Neutrophil (primary cell): ENCODE results near the gene IRF8.
"Not testable (repeated sequence)": the region's sequence is repeated elsewhere in the genome, so short reads cannot be mapped to it uniquely, and the experiment has no call there.

Experiments
- H3K27ac ChIP-seq: fragments of 200-600 bp; sonication (generic); 2 replicates; pipeline ENCODE4 v1.5.1; 2016; ENCODE audit warnings: mild to moderate bottlenecking, moderate library complexity
- H3K27me3 ChIP-seq: fragments of 200-600 bp; sonication (generic); 2 replicates; pipeline ENCODE4 v1.6.0; 2016; ENCODE audit warnings: mild to moderate bottlenecking
- H3K36me3 ChIP-seq: fragments of 200-600 bp; sonication (generic); 2 replicates; pipeline ENCODE4 v1.5.1; 2017
- H3K4me1 ChIP-seq, 2 experiments: fragments of 200-600 bp in 1 of 2; sonication (generic) in 1 of 2; 1 replicate in 1 of 2; 2 replicates in 1 of 2; pipeline versions ENCODE4 v1.5.1 to v1.6.1; 2013 to 2016; ENCODE audit warnings: low read depth in 1 of 2, low read length in 1 of 2, mild to moderate bottlenecking in 1 of 2, moderate library complexity in 1 of 2; ENCODE audit not compliant: control insufficient read depth in 1 of 2, insufficient read depth in 1 of 2
- H3K4me3 ChIP-seq, 2 experiments: fragments of 200-600 bp in 1 of 2; sonication (generic) in 1 of 2; 1 replicate in 1 of 2; 2 replicates in 1 of 2; pipeline ENCODE4 v1.5.1; 2013 to 2016; ENCODE audit warnings: low read depth in 1 of 2, low read length in 1 of 2, mild to moderate bottlenecking in 1 of 2, moderate library complexity in 1 of 2
- H3K9me3 ChIP-seq: fragments of 200-600 bp; sonication (generic); 2 replicates; pipeline ENCODE4 v1.5.1; 2016
- TF ChIP-seq, protein P1 (sequence below): fragments of 200-600 bp; sonication (generic); IDR thresholded peaks from 2 replicates; pipeline ENCODE4 v1.5.1; 2016; ENCODE audit warnings: antibody characterized with exemption

IRF8 gene

DNA sequence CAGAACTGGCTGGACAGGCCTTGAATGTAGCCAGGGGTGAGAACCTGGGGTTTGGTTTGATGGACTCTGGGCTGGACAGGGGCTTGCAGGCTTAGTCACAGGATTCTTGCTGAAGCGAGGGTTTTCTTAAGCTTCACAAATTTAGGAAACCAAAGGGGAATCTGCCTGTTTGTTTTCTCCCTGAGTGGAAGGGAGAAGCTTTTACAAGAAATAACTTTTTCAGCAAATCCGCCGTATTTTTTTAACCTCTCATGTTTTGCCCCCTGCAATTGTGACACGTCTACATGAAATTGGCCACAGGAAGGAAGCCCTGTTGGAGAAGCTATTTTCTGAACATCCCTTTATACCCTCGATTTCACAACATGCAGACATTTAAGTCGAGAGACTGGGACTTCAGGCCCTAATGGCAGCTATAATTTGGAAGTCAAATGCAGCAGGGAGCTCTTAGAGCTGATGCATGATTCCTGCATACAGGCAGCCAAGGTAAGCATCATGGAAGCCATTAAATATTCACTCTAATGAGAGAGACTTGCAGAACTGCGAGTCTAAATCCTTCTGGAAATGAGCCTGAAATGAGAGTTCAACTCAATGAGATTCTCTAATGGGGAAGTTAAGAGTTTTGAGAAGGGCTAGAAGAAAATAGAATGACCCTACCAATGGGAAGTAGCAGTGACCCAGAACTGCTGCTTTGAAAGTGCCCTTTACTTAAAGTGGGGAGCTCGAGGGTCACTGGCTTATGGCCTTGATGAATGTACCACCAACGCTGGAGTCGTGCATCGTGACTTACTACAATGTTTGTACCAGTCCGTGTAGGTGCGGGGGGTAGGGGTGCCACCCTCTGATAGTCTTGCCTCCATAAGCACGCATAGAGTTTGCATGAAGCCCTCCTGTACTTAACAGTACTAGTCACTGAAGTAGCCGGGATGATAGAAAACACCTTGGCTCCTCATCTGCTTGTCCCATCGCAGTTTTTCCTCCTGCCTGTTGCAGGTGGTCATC, 45.1 kb upstream of the IRF8 start:
- Histone ChIP-seq H3K27me3 (peaks cover 46% of the 10 kb centered on the region), H3K4me1 (peaks cover 16 to 20% of the 10 kb centered on the region in 2 experiments), H3K36me3 (no peaks in the 10 kb centered on the region), H3K9me3 (no peaks in the 10 kb centered on the region), H3K27ac (no peak overlapping the region), H3K4me3 (no peak overlapping the region)
- TF ChIP-seq, protein P1, sequence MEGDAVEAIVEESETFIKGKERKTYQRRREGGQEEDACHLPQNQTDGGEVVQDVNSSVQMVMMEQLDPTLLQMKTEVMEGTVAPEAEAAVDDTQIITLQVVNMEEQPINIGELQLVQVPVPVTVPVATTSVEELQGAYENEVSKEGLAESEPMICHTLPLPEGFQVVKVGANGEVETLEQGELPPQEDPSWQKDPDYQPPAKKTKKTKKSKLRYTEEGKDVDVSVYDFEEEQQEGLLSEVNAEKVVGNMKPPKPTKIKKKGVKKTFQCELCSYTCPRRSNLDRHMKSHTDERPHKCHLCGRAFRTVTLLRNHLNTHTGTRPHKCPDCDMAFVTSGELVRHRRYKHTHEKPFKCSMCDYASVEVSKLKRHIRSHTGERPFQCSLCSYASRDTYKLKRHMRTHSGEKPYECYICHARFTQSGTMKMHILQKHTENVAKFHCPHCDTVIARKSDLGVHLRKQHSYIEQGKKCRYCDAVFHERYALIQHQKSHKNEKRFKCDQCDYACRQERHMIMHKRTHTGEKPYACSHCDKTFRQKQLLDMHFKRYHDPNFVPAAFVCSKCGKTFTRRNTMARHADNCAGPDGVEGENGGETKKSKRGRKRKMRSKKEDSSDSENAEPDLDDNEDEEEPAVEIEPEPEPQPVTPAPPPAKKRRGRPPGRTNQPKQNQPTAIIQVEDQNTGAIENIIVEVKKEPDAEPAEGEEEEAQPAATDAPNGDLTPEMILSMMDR, result no peak

DNA sequence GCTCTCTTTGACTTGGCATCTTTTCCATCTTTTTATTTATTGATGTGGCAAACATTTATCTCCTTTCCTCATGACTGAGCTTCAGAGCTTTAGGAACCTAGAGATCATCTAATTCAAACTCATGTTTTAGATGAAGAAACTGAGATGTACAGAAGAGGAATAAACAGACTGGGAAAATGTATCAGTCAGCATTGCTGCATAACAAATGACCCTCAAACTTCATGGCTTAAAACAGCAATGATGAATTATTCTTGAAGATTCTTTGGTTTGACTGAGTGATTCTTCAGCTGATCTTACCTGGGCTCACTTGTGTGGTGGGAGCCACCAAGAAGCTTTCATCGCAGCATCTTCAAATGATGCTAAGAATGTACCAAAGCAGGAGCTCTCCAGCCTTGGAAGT, 44.0 kb upstream of the IRF8 start:
- Histone ChIP-seq H3K4me1 (peaks cover 16 to 20% of the 10 kb centered on the region in 2 experiments), H3K36me3 (no peaks in the 10 kb centered on the region), H3K27me3 (peaks cover 36% of the 10 kb centered on the region), H3K9me3 (no peaks in the 10 kb centered on the region), H3K4me3 (no peak overlapping the region), H3K27ac (no peak overlapping the region)
- TF ChIP-seq, protein P1, result no peak

GRCh38 chr16:85856079-85856478, 42.9 kb upstream of the IRF8 start:
- H3K27me3 ChIP-seq, result peaks cover 31% of the 10 kb centered on the region
- TF ChIP-seq, protein P1, result no peak
- H3K4me3 ChIP-seq, result no peak overlapping the region
- no peaks in the 10 kb centered on the region for H3K9me3 ChIP-seq
- peaks cover 16 to 20% of the 10 kb centered on the region in 2 experiments for H3K4me1 ChIP-seq
- H3K36me3 ChIP-seq, result no peaks in the 10 kb centered on the region
- no peak overlapping the region for H3K27ac ChIP-seq

DNA sequence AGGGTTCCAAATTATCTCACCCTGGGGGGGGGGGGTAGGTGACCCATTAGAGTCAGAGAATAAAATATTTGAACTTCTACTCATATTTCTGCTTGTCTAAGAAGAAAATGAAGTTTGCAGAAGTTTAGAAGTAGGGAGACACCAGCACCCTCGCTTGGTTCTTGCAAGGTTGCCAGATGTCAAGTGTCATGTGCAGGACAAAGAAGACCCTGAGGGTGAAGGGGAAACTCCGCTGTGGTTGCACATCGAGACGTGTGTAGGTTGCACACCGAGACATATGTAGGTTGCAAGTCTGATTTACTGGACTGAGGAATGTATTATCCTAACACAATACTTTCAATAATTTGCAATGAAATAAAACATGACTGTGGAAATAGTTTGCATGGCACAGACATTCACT, 42.4 kb upstream of the IRF8 start:
- H3K27ac ChIP-seq, result no peak overlapping the region
- H3K4me3 ChIP-seq, result no peak overlapping the region
- no peaks in the 10 kb centered on the region for H3K9me3 ChIP-seq
- peaks cover 26% of the 10 kb centered on the region for H3K27me3 ChIP-seq
- peaks cover 16 to 20% of the 10 kb centered on the region in 2 experiments for H3K4me1 ChIP-seq
- TF ChIP-seq, protein P1, result no peak
- no peaks in the 10 kb centered on the region for H3K36me3 ChIP-seq

GRCh38 chr16:85857406-85857805, 41.6 kb upstream of the IRF8 start:
- no peak overlapping the region for H3K4me3 ChIP-seq
- H3K4me1 ChIP-seq, result peaks cover 16 to 20% of the 10 kb centered on the region in 2 experiments
- H3K9me3 ChIP-seq, result no peaks in the 10 kb centered on the region
- peaks cover 21% of the 10 kb centered on the region for H3K27me3 ChIP-seq
- no peak overlapping the region for H3K27ac ChIP-seq
- H3K36me3 ChIP-seq, result no peaks in the 10 kb centered on the region
- TF ChIP-seq, protein P1, result no peak

GRCh38 chr16:85858571-85858970, 40.4 kb upstream of the IRF8 start:
- H3K36me3 ChIP-seq, H3K4me3 ChIP-seq, H3K9me3 ChIP-seq, H3K27ac ChIP-seq: not testable (repeated sequence)
- peaks cover 21% of the 10 kb centered on the region for H3K27me3 ChIP-seq
- peaks cover 12 to 14% of the 10 kb centered on the region in 2 experiments for H3K4me1 ChIP-seq
